Stimulated activated CD8-positive, alpha-beta memory T cell treated with anti-CD3 and anti-CD28 coated beads, Interleukin-4, amount 100 ng/mL, for 24 hours (primary cell): Measurements from ENCODE around the gene SORCS2.

Experiments used
- DNase-seq: peaks from one replicate; pipeline ENCODE4 v3.0.0-alpha.2; 2020; ENCODE audit warnings: low read depth

The SORCS2 gene

GRCh38 chr4:7474320-7474719, 282.0 kb downstream of the SORCS2 start:
- DNase-seq: no peak

GRCh38 chr4:7475207-7475606, 282.9 kb downstream of the SORCS2 start:
- DNase-seq: no peak

- DNase-seq: no peak
Observed at GRCh38 chr4:7476820-7477219, 284.5 kb downstream of the SORCS2 start.

- no peak for DNase-seq
Observed at GRCh38 chr4:7477695-7478094, 285.4 kb downstream of the SORCS2 start.

GRCh38 chr4:7478665-7479064, 286.3 kb downstream of the SORCS2 start:
- DNase-seq: no peak

- DNase-seq: no peak
Observed at GRCh38 chr4:7480423-7480822, 288.1 kb downstream of the SORCS2 start.

- no peak for DNase-seq
Observed at GRCh38 chr4:7481227-7481626, 288.9 kb downstream of the SORCS2 start.

- no peak for DNase-seq
Observed at GRCh38 chr4:7485096-7485495, 292.8 kb downstream of the SORCS2 start.

GRCh38 chr4:7486101-7486500, 293.8 kb downstream of the SORCS2 start:
- DNase-seq: no peak

GRCh38 chr4:7487502-7487901, 295.2 kb downstream of the SORCS2 start:
- no peak for DNase-seq

- no peak for DNase-seq
Observed at GRCh38 chr4:7487998-7488671, 295.8 kb downstream of the SORCS2 start.

GRCh38 chr4:7491915-7492314, 299.6 kb downstream of the SORCS2 start:
- no peak for DNase-seq

GRCh38 chr4:7498446-7499200, 306.3 kb downstream of the SORCS2 start:
- DNase-seq: no peak

GRCh38 chr4:7499661-7500060, 307.3 kb downstream of the SORCS2 start:
- no peak for DNase-seq

GRCh38 chr4:7500404-7500803, 308.1 kb downstream of the SORCS2 start:
- DNase-seq: no peak

GRCh38 chr4:7501314-7501713, 309.0 kb downstream of the SORCS2 start:
- DNase-seq: no peak

GRCh38 chr4:7501873-7502272, 309.5 kb downstream of the SORCS2 start:
- no peak for DNase-seq

- no peak for DNase-seq
Observed at GRCh38 chr4:7503559-7504249, 311.4 kb downstream of the SORCS2 start.

- DNase-seq: no peak
Observed at GRCh38 chr4:7505116-7505900, 313.0 kb downstream of the SORCS2 start.

GRCh38 chr4:7506119-7506518, 313.8 kb downstream of the SORCS2 start:
- no peak for DNase-seq

GRCh38 chr4:7506572-7506971, 314.2 kb downstream of the SORCS2 start:
- DNase-seq: no peak

GRCh38 chr4:7507381-7507780, 315.0 kb downstream of the SORCS2 start:
- DNase-seq: no peak
